Heart left ventricle (tissue), 13 donors: Measurements from ENCODE around the gene HS3ST5.
"Not testable (repeated sequence)": the region's sequence is repeated elsewhere in the genome, so short reads cannot be mapped to it uniquely, and the experiment has no call there.

ENCODE experiments used
- CTCF ChIP-seq, 12 donors: fragments of 200-600 bp; sonication (generic) in 4 of 12; IDR thresholded peaks; one replicate each; pipeline versions ENCODE4 v1.5.0 to v1.8.0; 2018 to 2022; ENCODE audit warnings: antibody characterized with exemption in 12 of 12, mild to moderate bottlenecking in 5 of 12
- POLR2A ChIP-seq, 2 donors: fragments of 450-650 bp; IDR thresholded peaks; one replicate each; pipeline ENCODE4 v1.6.1; 2017; ENCODE audit warnings: antibody characterized with exemption in 2 of 2, mild to moderate bottlenecking in 2 of 2, moderate library complexity in 2 of 2
- donor health status: ischemic (EF 13 %, LVEDD 7.1; RV severe dilation, severe dysfunction).
- donor health status: DM: no; HTN: yes; CAD: no.
- donor health status: DM: no; HTN: no; CAD: no.
- donor health status: ischemic (EF 25% LVEDD 6.9; RV normal size, moderate dysfunction).
- donor health status: ischemic (EF 25% LVEDD 5.7; RV mildly dilated, moderate dysfunction).
- donor health status: ischemic (EF 35%, LVEDD 5.7; RV mildly dilated, moderate dysfunction).
- donor health status: nonischemic (EF 11% LVEDD 7.7; RV severe dilation, severe dysfunction).
- donor health status: DM: yes; HTN: yes; CAD: no.
- donor health status: PGD.
- donor health status: ischemic (EF 29% LVEDD 5.4; RV normal size, mild dysfunction).
- donor health status: nonischemic (EF 23%, LVEDD 6.1; RV moderate dilation, normal function).

GRCh38 chr6:114149182-114149581 is 193.6 kb downstream of the HS3ST5 start:
- not testable (repeated sequence) for TF ChIP-seq POLR2A, CTCF (IDR thresholded peaks at IDR 0.05)
